WTC11 (cell line): Measurements from ENCODE around the gene SPC24. TPM values are rescaled to one million over a fixed set of nuclear protein-coding genes. Genes with fewer than 3 reads are reported as not detected.

ENCODE experiments used
- ATAC-seq: fragments of 200-7000 bp; cut with Tn5 transposase; 2 replicates; pipeline ENCODE4 v1.10.0; 2021; ENCODE audit warnings: mild to moderate bottlenecking, moderate library complexity
- CTCF ChIA-PET: fragments of 300-600 bp; sonication (Branson Sonifier 250); formaldehyde crosslinking; loops from one replicate; lab custom pipeline; 2021; ENCODE audit warnings: antibody characterized with exemption; lab: Charles Lee
- POLR2A ChIA-PET: fragments of 350-600 bp; sonication (Branson Sonifier 250); formaldehyde crosslinking; loops from one replicate; lab custom pipeline; 2021; ENCODE audit warnings: antibody characterized with exemption; lab: Charles Lee
- DNase-seq: peaks from one replicate; pipeline ENCODE4 v3.0.0; 2021; ENCODE audit warnings: low spot score
- H3K27ac Mint-ChIP-seq: 2 replicates; pipeline ENCODE4 v1.8.0; 2021; ENCODE audit warnings: mixed read lengths
- H3K27me3 Mint-ChIP-seq: 2 replicates; pipeline ENCODE4 v1.8.0; 2021; ENCODE audit warnings: low read depth, mild to moderate bottlenecking, moderate library complexity, mixed read lengths
- H3K36me3 Mint-ChIP-seq: 2 replicates; pipeline ENCODE4 v1.8.0; 2021; ENCODE audit warnings: mixed read lengths
- H3K4me1 Mint-ChIP-seq: 2 replicates; pipeline ENCODE4 v1.8.0; 2022; ENCODE audit warnings: mixed read lengths
- H3K4me3 Mint-ChIP-seq: 2 replicates; pipeline ENCODE4 v1.8.0; 2021; ENCODE audit warnings: mild to moderate bottlenecking, moderate library complexity, mixed read lengths
- H3K9me3 Mint-ChIP-seq: 2 replicates; pipeline ENCODE4 v1.8.0; 2021; ENCODE audit warnings: mixed read lengths
- AFF4 ChIP-seq: sonication (generic); formaldehyde crosslinking; IDR thresholded peaks from 2 replicates; pipeline ENCODE4 v1.8.1; 2023; ENCODE audit warnings: mild to moderate bottlenecking, missing genetic modification reagents, borderline replicate concordance
- ETV6 ChIP-seq: sonication (generic); formaldehyde crosslinking; IDR thresholded peaks from 2 replicates; pipeline ENCODE4 v1.8.1; 2022; ENCODE audit warnings: mild to moderate bottlenecking, missing genetic modification reagents
- FOXJ3 ChIP-seq: sonication (generic); formaldehyde crosslinking; IDR thresholded peaks from 2 replicates; pipeline ENCODE4 v1.9.0; 2021; ENCODE audit warnings: missing genetic modification reagents, mild to moderate bottlenecking, borderline replicate concordance
- FOXK1 ChIP-seq: sonication (generic); formaldehyde crosslinking; IDR thresholded peaks from 2 replicates; pipeline ENCODE4 v1.8.0; 2022; ENCODE audit warnings: mild to moderate bottlenecking, moderate library complexity, missing genetic modification reagents
- FOXP1 ChIP-seq: sonication (generic); formaldehyde crosslinking; IDR thresholded peaks from 2 replicates; pipeline ENCODE4 v1.8.0; 2022; ENCODE audit warnings: missing genetic modification reagents, mild to moderate bottlenecking, moderate library complexity, borderline replicate concordance
- HMGA2 ChIP-seq: fragments of 250-450 bp; sonication (Bioruptor Pico); IDR thresholded peaks from 2 replicates; pipeline ENCODE4 v1.4.0; 2021; ENCODE audit warnings: mild to moderate bottlenecking, moderate library complexity
- IRF1 ChIP-seq: sonication (generic); formaldehyde crosslinking; IDR thresholded peaks from 2 replicates; pipeline ENCODE4 v1.8.0; 2023; ENCODE audit warnings: missing genetic modification reagents
- MYBL2 ChIP-seq: sonication (generic); formaldehyde crosslinking; IDR thresholded peaks from 2 replicates; pipeline ENCODE4 v1.8.1; 2023; ENCODE audit warnings: mild to moderate bottlenecking, moderate library complexity, missing genetic modification reagents
- NFATC4 ChIP-seq: fragments of 250-450 bp; sonication (Bioruptor Pico); IDR thresholded peaks from 2 replicates; pipeline ENCODE4 v1.9.0; 2021; ENCODE audit warnings: mild to moderate bottlenecking
- NFYB ChIP-seq: sonication (generic); formaldehyde crosslinking; conservative IDR thresholded peaks from 2 replicates; pipeline ENCODE4 v1.8.0; 2022; ENCODE audit warnings: low read depth, missing genetic modification reagents
- NR2C2 ChIP-seq: sonication (generic); formaldehyde crosslinking; IDR thresholded peaks from 2 replicates; pipeline ENCODE4 v1.8.0; 2022; ENCODE audit warnings: mild to moderate bottlenecking, missing genetic modification reagents
- RELA ChIP-seq: sonication (generic); formaldehyde crosslinking; IDR thresholded peaks from 2 replicates; pipeline ENCODE4 v1.8.1; 2022; ENCODE audit warnings: missing genetic modification reagents, mild to moderate bottlenecking, borderline replicate concordance
- SMAD3 ChIP-seq: sonication (generic); formaldehyde crosslinking; IDR thresholded peaks from 2 replicates; pipeline ENCODE4 v1.8.0; 2022; ENCODE audit warnings: missing genetic modification reagents, mild to moderate bottlenecking, borderline replicate concordance
- SOX15 ChIP-seq: fragments of 250-450 bp; sonication (Bioruptor Pico); IDR thresholded peaks from 2 replicates; pipeline ENCODE4 v1.9.0; 2021; ENCODE audit warnings: mild to moderate bottlenecking
- TP53 ChIP-seq: sonication (generic); formaldehyde crosslinking; IDR thresholded peaks from 2 replicates; pipeline ENCODE4 v1.8.1; 2023; ENCODE audit warnings: mild to moderate bottlenecking, missing genetic modification reagents
- ZNF219 ChIP-seq: sonication (generic); formaldehyde crosslinking; IDR thresholded peaks from 2 replicates; pipeline ENCODE4 v1.8.0; 2023; ENCODE audit warnings: missing genetic modification reagents, mild to moderate bottlenecking, borderline replicate concordance
- ZNF317 ChIP-seq: sonication (generic); formaldehyde crosslinking; IDR thresholded peaks from 2 replicates; pipeline ENCODE4 v1.8.1; 2023; ENCODE audit warnings: low read depth, mild to moderate bottlenecking, moderate library complexity, missing genetic modification reagents, borderline replicate concordance
- ZNF423 ChIP-seq: fragments of 250-450 bp; sonication (Bioruptor Pico); IDR thresholded peaks from 2 replicates; pipeline ENCODE4 v2.1.2; 2022; ENCODE audit warnings: mild to moderate bottlenecking, moderate library complexity
- ZNF425 ChIP-seq: fragments of 250-450 bp; sonication (Bioruptor Pico); conservative IDR thresholded peaks from 2 replicates; pipeline ENCODE4 v1.9.0; 2021; ENCODE audit warnings: mild to moderate bottlenecking
- ZNF671 ChIP-seq: fragments of 250-450 bp; sonication (Bioruptor Pico); IDR thresholded peaks from 2 replicates; pipeline ENCODE4 v1.8.0; 2021; ENCODE audit warnings: mild to moderate bottlenecking
- total RNA-seq: library from RNA; stranded (reverse); gene quantifications from 3 replicates; pipeline ENCODE4 v1.2.3, GENCODE V29; 2021
- TF ChIP-seq, protein P1 (sequence below): sonication (generic); formaldehyde crosslinking; IDR thresholded peaks from 2 replicates; pipeline ENCODE4 v1.8.0; 2022; ENCODE audit warnings: mild to moderate bottlenecking, missing genetic modification reagents

SPC24 gene
- total RNA-seq, 1 experiment from 2014 or later: 62.2 TPM

- TF ChIP-seq ZNF425 (CRISPR knock-in tag) (no peak), HMGA2 (no peak), FOXJ3 (no peak), ETV6 (CRISPR knock-in tag) (no peak), IRF1 (CRISPR knock-in tag) (no peak)
- TF ChIP-seq, all 79 proteins: peak for 0
Observed at GRCh38 chr19:11177592-11177991, 22.0 kb upstream of the SPC24 start (continued).

DNA sequence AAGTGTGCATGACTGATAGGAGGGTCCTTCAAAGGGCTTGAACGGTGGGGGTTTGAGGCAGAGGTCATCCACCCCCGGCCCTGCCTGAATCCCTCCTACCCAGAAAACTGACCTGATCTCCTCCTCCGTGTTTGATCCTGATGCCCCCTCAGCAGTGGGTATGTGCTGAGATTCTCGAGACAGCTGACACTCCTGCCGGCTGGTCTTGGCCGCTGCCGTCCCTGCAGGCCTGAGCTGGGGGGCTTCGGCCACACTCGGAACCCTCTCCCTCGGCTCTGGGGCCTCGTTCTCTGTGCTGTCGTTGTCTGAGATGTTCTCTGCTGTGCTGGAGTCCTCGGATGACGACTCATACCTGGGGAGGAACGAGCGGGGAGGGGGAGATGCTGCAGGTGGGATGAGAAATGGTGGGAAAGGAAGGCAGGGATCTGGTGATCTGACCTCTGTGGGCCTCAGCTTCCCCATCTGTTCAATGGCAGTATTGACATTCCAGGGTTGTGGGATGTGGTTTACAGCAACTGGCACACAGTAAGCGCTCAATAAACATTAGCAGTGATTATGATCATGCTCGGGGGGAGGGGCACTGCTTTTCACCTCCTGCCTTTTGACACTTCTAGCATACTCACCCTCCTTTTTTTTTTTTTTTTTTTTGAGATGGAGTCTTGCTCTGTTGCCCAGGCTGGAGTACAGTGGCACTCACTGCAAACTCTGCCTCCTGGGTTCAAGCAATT is 21.0 kb upstream of the SPC24 start:
- peaks cover 13% of the 10 kb centered on the region for H3K36me3 Mint-ChIP-seq

DNA sequence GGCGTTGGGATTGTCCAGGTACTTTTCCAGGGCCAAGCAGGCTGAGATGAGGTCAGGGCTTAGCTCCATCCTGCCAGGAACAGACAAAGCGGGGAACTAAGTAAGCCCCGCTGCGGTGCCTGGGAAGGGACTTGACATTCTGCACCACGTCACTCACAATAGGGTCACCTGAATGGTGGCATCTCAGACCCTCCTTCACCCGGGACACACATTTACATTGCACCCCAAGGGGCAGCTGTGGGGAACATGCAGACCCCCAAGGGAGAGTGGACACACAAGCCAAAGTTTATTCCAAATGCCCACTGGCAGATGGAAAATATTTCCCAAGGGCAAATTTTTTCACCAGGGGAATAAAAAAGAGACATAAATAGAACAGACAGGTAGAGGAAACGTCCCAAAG is 20.3 kb upstream of the SPC24 start:
- DNase-seq: no peak
- Mint-ChIP-seq H3K27me3 (no peaks in the 10 kb centered on the region), H3K4me3 (no peak overlapping the region), H3K27ac (no peak overlapping the region), H3K36me3 (peaks cover 13% of the 10 kb centered on the region), H3K4me1 (peaks cover 9% of the 10 kb centered on the region), H3K9me3 (no peaks in the 10 kb centered on the region)
- ATAC-seq: no peak
- TF ChIP-seq RELA (CRISPR knock-in tag) (no peak), MYBL2 (no peak), AFF4 (CRISPR knock-in tag) (no peak), ZNF423 (no peak)
- TF ChIP-seq, protein P1, sequence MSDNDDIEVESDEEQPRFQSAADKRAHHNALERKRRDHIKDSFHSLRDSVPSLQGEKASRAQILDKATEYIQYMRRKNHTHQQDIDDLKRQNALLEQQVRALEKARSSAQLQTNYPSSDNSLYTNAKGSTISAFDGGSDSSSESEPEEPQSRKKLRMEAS (CRISPR knock-in tag): no peak
- POLR2A ChIA-PET: interaction anchor here (0.7 kb wide), 1 partner anchor 29 kb away, joined by 3 read pairs; no protein-coding TSS in a partner anchor
- CTCF ChIA-PET: no interaction called here

More for the DNA sequence above, 21.0 kb upstream of the SPC24 start:
- ChIA-PET POLR2A (no interaction called here), CTCF (no interaction called here)
- ATAC-seq: no peak
- DNase-seq: no peak
- H3K4me1 Mint-ChIP-seq: peaks cover 9% of the 10 kb centered on the region
- H3K27ac Mint-ChIP-seq: no peak overlapping the region
- no peaks in the 10 kb centered on the region for H3K9me3 Mint-ChIP-seq
- no peaks in the 10 kb centered on the region for H3K27me3 Mint-ChIP-seq
- no peak for TF ChIP-seq TP53 (CRISPR knock-in tag)
- no peak for TF ChIP-seq NFATC4 (CRISPR knock-in tag)
- TF ChIP-seq FOXP1 (CRISPR knock-in tag): no peak
- no peak for TF ChIP-seq SMAD3
- no peak for TF ChIP-seq ZNF671 (CRISPR knock-in tag)
- TF ChIP-seq NFYB (CRISPR knock-in tag): no peak
- TF ChIP-seq NR2C2 (CRISPR knock-in tag): no peak
- no peak for TF ChIP-seq ZNF317 (CRISPR knock-in tag)
- TF ChIP-seq MYBL2: no peak
- no peak for TF ChIP-seq SOX15 (CRISPR knock-in tag)
- TF ChIP-seq FOXK1 (CRISPR knock-in tag): no peak
- no peak for TF ChIP-seq ZNF219 (CRISPR knock-in tag)
- no peak for TF ChIP-seq RELA (CRISPR knock-in tag)
- H3K4me3 Mint-ChIP-seq: no peak overlapping the region
